Gastroesophageal sphincter (tissue), 3 donors: ENCODE results near the gene CIAO2B.

Experiments used
- EP300 ChIP-seq: sonication (generic); formaldehyde crosslinking; IDR thresholded peaks from one replicate; pipeline ENCODE4 v1.6.1; 2017; ENCODE audit warnings: antibody characterized with exemption, mild to moderate bottlenecking
- TF ChIP-seq, protein P1 (sequence below), 4 experiments: fragments of 200-600 bp in 2 of 4; fragments of 450-650 bp in 2 of 4; sonication (generic) in 1 of 4; IDR thresholded peaks; one replicate each; pipeline ENCODE4 v1.5.1; 2017 to 2019; ENCODE audit warnings: antibody characterized with exemption in 4 of 4, mild to moderate bottlenecking in 2 of 4, moderate library complexity in 2 of 4

DNA sequence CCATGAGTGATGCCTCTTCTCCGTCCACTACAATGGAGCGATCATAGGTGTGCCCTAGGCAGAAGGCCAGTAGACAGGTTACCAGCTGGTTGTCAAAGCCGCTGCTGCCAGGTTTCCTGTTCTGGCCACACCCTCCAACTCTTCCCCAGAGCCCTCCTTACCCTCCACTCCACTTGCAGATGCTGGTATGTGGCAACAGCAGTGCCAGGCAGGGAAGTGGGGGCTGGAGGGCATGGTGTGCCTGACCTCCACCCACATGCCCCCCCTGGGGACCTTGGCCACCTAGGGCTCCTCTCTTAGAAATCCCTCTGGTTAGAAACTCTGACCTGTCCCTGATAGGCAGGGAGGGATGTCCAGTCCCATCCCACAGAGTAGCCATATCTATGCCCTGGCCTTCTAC is 10.3 kb downstream of the CIAO2B start:
- TF ChIP-seq, protein P1, sequence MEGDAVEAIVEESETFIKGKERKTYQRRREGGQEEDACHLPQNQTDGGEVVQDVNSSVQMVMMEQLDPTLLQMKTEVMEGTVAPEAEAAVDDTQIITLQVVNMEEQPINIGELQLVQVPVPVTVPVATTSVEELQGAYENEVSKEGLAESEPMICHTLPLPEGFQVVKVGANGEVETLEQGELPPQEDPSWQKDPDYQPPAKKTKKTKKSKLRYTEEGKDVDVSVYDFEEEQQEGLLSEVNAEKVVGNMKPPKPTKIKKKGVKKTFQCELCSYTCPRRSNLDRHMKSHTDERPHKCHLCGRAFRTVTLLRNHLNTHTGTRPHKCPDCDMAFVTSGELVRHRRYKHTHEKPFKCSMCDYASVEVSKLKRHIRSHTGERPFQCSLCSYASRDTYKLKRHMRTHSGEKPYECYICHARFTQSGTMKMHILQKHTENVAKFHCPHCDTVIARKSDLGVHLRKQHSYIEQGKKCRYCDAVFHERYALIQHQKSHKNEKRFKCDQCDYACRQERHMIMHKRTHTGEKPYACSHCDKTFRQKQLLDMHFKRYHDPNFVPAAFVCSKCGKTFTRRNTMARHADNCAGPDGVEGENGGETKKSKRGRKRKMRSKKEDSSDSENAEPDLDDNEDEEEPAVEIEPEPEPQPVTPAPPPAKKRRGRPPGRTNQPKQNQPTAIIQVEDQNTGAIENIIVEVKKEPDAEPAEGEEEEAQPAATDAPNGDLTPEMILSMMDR (IDR thresholded peaks at IDR 0.05): no peak
- no peak for TF ChIP-seq EP300
